Lower leg skin (tissue), 3 donors: ENCODE measurements around the gene CCNQ.

Source experiments
- POLR2A ChIP-seq, 2 donors: fragments of 450-650 bp; IDR thresholded peaks; one replicate each; pipeline ENCODE4 v1.6.1; 2016 to 2017; ENCODE audit warnings: antibody characterized with exemption in 2 of 2, mild to moderate bottlenecking in 1 of 2, moderate library complexity in 1 of 2
- TF ChIP-seq, protein P1 (sequence below), 3 donors: fragments of 450-650 bp; IDR thresholded peaks; one replicate each; pipeline ENCODE4 v1.5.1; 2016; ENCODE audit warnings: antibody characterized with exemption in 3 of 3, mild to moderate bottlenecking in 3 of 3, moderate library complexity in 2 of 3

DNA sequence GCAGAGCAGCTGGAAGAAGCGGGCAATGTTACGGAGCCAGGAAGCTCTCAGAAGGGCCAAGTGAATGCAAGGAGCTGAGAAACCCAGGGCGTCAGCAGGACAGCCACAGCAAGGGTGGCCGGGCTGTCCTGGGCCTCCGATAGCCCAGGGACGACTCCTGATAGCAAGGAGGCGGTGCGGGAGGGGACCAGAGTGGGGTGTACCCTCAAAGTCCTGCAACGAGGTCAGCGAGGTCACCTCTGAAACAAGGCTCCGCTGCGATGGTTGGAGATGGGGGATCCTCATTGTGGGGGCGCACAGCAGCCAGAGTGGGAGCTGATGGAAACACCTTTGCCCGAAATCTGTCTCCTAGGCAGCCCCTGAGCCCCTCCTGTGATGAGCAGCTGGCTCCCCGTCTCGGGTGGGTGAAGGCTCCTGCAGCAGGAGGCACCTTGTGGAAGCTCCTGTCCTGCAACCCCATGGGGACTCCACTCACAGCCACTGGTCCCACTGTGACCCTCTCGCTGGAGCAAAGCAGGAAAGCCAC lies 4.3 kb upstream of the CCNQ start:
- TF ChIP-seq, protein P1, sequence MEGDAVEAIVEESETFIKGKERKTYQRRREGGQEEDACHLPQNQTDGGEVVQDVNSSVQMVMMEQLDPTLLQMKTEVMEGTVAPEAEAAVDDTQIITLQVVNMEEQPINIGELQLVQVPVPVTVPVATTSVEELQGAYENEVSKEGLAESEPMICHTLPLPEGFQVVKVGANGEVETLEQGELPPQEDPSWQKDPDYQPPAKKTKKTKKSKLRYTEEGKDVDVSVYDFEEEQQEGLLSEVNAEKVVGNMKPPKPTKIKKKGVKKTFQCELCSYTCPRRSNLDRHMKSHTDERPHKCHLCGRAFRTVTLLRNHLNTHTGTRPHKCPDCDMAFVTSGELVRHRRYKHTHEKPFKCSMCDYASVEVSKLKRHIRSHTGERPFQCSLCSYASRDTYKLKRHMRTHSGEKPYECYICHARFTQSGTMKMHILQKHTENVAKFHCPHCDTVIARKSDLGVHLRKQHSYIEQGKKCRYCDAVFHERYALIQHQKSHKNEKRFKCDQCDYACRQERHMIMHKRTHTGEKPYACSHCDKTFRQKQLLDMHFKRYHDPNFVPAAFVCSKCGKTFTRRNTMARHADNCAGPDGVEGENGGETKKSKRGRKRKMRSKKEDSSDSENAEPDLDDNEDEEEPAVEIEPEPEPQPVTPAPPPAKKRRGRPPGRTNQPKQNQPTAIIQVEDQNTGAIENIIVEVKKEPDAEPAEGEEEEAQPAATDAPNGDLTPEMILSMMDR (IDR thresholded peaks at IDR 0.05): no peak
- no peak for TF ChIP-seq POLR2A (IDR thresholded peaks at IDR 0.05)
